Myocyte (in vitro differentiated cells): ENCODE measurements around the gene PLXNC1. TPM values are rescaled to one million over a fixed set of nuclear protein-coding genes. Genes with fewer than 3 reads are reported as not detected.

ENCODE experiments used
- DNase-seq: peaks from one replicate; pipeline ENCODE4 v3.0.0-alpha.2; 2012; ENCODE audit warnings: low read depth
- total RNA-seq: library from RNA; depleted of rRNA; stranded (reverse); fragments of >200 nt; gene quantifications from 2 replicates; pipeline ENCODE4 v1.2.3, GENCODE V29; 2014

PLXNC1 gene
- total RNA-seq, 1 donor from 2014 or later = 0.37 TPM

GRCh38 chr12:94157181-94157580 is 8.8 kb downstream of the PLXNC1 start:
- no peak for DNase-seq

- no peak for DNase-seq
These were observed 9.6 kb downstream of the PLXNC1 start for GRCh38 chr12:94157981-94158411.

GRCh38 chr12:94158666-94159065 is 10.3 kb downstream of the PLXNC1 start:
- DNase-seq = no peak

- no peak for DNase-seq
These were observed 13.7 kb downstream of the PLXNC1 start for GRCh38 chr12:94162108-94162507.

- no peak for DNase-seq
These were observed 15.5 kb downstream of the PLXNC1 start for GRCh38 chr12:94163850-94164249.

- no peak for DNase-seq
These were observed 16.8 kb downstream of the PLXNC1 start for GRCh38 chr12:94165138-94165537.

GRCh38 chr12:94165670-94166364 is 17.4 kb downstream of the PLXNC1 start:
- no peak for DNase-seq

GRCh38 chr12:94167071-94167755 is 18.8 kb downstream of the PLXNC1 start:
- DNase-seq = no peak

- DNase-seq = no peak
These were observed 19.5 kb downstream of the PLXNC1 start for GRCh38 chr12:94167756-94168416.

GRCh38 chr12:94169495-94169894 is 21.1 kb downstream of the PLXNC1 start:
- DNase-seq = no peak

- DNase-seq = no peak
These were observed 21.8 kb downstream of the PLXNC1 start for GRCh38 chr12:94169966-94170689.

GRCh38 chr12:94170690-94171594 is 22.6 kb downstream of the PLXNC1 start:
- no peak for DNase-seq

- no peak for DNase-seq
These were observed 23.2 kb downstream of the PLXNC1 start for GRCh38 chr12:94171595-94171930.

- DNase-seq = no peak
These were observed 23.7 kb downstream of the PLXNC1 start for GRCh38 chr12:94172031-94172430.

GRCh38 chr12:94172973-94173372 is 24.6 kb downstream of the PLXNC1 start:
- DNase-seq = no peak

GRCh38 chr12:94173660-94174265 is 25.4 kb downstream of the PLXNC1 start:
- no peak for DNase-seq

GRCh38 chr12:94174576-94174975 is 26.2 kb downstream of the PLXNC1 start:
- DNase-seq = no peak

- no peak for DNase-seq
These were observed 27.6 kb downstream of the PLXNC1 start for GRCh38 chr12:94175763-94176668.

GRCh38 chr12:94178054-94178453 is 29.7 kb downstream of the PLXNC1 start:
- DNase-seq = no peak
